Activated naive CD4-positive, alpha-beta T cell treated with Interleukin-2 at 50 U/mL for 16 hours (primary cell): ENCODE results near the gene MYO9B.

ENCODE experiments used
- DNase-seq: peaks from one replicate; pipeline ENCODE4 v3.0.0-alpha.2; 2020

MYO9B gene

GRCh38 chr19:17075035-17075863, at the start of gene MYO9B, which contains the start of gene HAUS8:
Gene MYO9B, plus strand, starts transcription at chr19:17075777. Its CDS starts 25,941 bp downstream, at chr19:17101718.
Gene HAUS8, minus strand, starts transcription at chr19:17075452. Its CDS starts 30 bp downstream, at chr19:17075422.
- DNase-seq = peak; percentile 100

DNA sequence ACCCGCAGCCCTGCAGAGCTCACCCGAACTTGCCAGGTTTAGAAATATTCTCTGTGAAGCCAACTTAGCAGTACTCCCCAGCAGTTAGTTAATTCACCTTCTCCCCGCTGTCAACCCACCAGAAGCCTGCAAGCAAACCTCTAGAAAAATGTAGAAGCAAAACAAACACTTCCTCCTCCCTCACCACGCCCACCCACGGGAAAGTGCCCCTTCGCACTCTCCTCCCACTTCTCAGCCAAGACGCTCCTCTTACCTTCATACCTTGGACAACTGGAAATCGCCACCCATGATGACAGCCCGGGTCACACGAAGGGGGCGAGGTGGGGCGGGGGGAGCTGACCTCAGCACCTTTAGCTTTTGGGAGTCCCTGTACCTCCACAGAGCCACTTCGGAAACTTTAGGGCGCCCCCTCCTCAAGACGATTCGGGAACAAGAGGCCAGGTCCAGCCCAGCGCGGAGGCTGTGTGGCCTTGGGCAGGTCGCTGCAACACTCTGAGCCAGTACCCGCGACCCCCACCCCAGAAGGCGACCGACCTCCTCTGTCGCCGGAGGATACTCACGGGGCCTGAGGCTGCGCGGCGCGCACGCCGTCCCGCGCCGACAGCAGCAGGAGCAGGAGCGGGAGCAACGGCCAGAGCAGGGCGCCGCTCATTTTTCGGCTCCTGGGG, 49.5 kb upstream of the MYO9B start:
- DNase-seq = peak; percentile 4

GRCh38 chr19:17026706-17027534, 48.7 kb upstream of the MYO9B start, which contains the start of gene CPAMD8:
Gene CPAMD8, minus strand, starts transcription at chr19:17026810. Its CDS starts 168 bp downstream, at chr19:17026642.
- DNase-seq = no peak

GRCh38 chr19:17027535-17027975, 48.0 kb upstream of the MYO9B start:
- DNase-seq = no peak

DNA sequence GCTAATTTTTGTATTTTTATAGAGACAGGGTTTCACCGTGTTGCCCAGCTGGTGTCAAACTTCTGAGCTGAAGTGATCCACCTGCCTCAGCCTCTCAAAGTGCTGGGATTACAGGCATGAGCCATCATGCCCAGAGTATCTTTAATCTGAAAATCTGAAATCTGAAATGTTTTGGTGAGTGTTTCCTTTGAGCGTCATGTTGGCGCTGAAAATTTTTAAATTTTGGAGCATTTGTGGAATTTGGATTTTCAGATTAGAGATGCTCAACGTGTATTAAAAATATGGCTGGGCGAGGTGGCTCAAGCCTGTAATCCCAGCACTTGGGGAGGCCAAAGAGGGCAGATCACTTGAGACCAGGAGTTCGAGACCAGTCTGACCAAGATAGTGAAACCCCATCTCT, 43.8 kb upstream of the MYO9B start:
- DNase-seq = no peak

GRCh38 chr19:17035842-17036424, 39.6 kb upstream of the MYO9B start:
- no peak for DNase-seq

GRCh38 chr19:17036640-17037039, 38.9 kb upstream of the MYO9B start:
- no peak for DNase-seq

GRCh38 chr19:17037184-17037583, 38.4 kb upstream of the MYO9B start:
- no peak for DNase-seq

DNA sequence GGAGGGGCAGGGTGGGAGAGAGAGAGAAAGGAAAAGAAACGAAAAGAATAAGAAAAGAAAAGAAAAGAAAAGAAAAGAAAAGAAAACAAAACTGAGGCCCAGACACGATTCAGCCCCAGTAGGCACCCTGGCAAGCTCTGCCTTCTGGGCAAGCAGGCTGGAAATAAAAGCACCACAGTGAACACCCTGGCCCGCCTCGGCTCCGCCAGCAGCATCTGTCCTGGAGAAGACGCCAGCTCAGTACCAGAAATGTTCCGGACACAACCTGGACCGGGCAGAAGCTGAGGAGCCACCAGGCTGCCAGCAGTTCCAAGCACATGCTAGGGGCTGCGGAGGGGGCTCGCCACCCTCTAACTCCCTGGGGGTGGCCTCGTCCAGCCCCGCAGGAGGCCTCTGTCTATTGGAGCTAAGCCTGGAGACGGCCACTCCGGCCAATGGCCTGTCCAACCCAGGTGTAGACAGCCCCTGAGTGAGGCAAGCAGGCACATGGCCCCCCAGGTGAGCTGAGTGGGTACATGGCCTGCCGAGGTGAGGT, 37.5 kb upstream of the MYO9B start:
- DNase-seq = no peak

GRCh38 chr19:17041976-17042375, 33.6 kb upstream of the MYO9B start:
- DNase-seq = no peak

DNA sequence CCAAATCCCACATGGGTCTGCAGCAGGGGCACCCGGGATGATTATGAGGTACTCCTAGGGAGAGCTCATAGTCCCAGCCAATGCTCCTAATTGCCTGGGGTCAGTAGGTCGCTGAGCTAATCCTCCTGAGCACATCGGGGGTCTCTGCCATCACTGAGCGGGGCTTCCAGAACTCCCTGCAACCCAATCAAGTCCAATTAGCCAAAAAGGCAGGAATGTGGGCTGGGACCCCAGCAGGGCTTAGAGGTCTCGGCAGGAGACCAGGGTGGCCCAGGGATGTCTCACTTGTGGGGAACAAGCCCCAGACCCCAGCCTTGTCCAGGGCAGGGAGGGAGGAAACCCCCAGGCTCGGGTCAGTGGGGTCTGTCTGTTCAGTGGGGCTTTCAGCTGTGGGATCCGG, 31.8 kb upstream of the MYO9B start:
- DNase-seq = no peak

DNA sequence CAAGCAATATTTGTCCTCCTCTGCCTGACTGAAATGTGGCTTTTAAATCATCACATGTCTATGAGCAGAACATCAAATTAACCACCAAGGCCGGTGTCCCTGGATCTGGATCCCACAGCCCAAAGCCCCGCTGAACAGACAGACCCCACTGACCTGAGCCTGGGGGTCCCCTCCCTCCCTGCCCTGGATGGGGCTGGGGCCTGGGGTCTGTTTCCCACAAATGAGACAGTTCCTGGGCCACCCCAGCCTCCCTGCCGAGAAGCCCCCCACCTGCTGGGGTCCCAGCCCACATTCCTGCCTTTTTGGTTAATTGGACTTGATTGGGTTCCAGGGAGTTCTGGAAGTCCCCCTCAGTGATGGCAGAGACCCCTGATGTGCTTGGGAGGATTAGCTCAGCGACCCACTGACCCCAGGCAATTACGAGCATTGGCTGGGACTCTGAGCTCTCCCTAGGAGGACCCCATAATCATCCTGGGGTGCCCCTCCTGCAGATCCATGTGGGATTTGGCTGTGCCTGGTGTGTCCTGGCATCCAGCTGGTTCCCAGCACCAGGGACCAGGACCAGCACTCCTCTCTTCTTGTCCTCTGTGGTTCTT, 29.6 kb upstream of the MYO9B start:
- DNase-seq = no peak

- no peak for DNase-seq
These were observed 26.6 kb upstream of the MYO9B start for GRCh38 chr19:17048885-17049453.

- no peak for DNase-seq
These were observed 25.8 kb upstream of the MYO9B start for GRCh38 chr19:17049711-17050280.

GRCh38 chr19:17052439-17052838, 23.1 kb upstream of the MYO9B start:
- DNase-seq = peak; percentile 11

GRCh38 chr19:17054746-17055145, 20.8 kb upstream of the MYO9B start:
- DNase-seq = no peak

GRCh38 chr19:17055636-17056035, 19.9 kb upstream of the MYO9B start:
- DNase-seq = no peak

DNA sequence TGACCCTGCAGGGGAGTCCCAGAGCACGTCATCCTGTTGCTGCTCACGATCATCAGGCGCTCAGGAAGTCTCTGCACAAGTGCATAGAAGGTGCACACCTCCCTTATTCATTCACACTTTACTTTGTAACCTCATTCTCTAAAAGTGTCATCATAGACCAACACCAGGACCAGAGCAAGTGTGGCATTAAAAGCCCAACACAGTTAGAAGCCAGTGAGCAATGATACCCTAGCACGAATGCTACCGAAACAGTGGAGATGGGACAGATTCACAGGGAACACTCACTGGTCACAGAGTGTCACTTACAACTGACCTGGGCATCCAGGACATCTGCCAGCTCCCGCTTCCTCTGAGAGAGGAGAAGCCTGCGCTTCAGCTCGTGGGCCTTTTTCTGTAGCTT, 17.3 kb upstream of the MYO9B start:
- DNase-seq = no peak

DNA sequence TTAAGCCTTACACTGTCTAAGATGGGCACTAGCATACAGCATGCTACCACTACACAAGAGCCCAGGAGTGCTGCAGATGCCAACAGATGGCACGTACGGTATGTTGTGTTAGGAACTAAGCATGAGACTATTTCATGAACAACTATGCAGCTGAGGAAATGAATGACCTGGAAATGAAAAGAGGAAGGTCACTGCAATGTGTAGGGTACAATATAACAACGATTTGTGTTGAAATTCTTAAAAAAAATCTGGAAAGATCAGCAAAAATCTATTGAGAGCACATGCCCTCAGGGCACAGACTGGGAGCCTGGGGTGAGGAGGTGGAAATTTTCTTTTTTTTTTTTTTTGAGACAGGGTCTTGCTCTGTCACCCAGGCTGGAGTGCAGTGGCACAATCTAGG, 14.8 kb upstream of the MYO9B start:
- DNase-seq = no peak

- no peak for DNase-seq
These were observed 14.4 kb upstream of the MYO9B start for GRCh38 chr19:17061205-17061604.

GRCh38 chr19:17061691-17062090, 13.9 kb upstream of the MYO9B start:
- DNase-seq = no peak
